ENCODE measurements around the gene MDP1. TPM values are rescaled to one million over a fixed set of nuclear protein-coding genes. Genes with fewer than 3 reads are reported as not detected.

Gene MDP1
- total RNA-seq, 1 donor from 2014 or later, result 16.6 TPM

DNA sequence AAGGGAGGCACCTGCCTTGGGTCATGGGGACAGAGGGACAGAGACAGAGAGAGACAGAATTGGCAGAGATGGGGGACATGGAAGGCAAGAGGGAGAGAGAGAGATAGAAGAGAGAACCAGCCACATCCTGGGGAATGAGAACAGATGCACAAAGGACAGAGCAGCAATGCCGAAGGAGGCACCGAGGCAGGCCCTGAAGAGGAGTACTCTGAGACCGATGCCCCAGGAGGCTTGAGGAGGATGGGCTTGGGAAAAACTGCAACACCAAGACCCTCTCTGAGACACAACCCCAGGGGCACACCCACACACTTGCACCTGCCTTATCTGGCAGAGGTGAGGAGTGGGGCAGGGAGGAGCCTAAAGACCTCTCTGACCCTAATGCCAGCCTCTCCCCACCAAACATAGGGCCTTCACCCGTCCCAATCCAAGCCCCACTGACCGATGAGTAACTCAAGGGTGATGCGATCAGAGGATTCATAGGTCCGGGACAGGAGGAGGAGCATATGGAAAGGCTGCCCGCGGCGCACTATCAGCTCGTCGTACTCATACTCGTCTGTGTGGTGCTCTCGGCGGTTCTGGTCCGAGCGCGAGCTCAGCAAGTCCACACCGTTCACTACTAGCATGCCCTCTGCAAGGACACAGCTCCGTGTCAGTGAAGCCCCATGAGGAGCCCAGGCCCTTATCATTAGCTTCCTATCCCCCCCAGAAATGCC is 45.5 kb upstream of the MDP1 start:
- Histone ChIP-seq H3K9me3 (replicated peaks) (no peaks in the 10 kb centered on the region), H3K36me3 (peaks cover 11% of the 10 kb centered on the region)
- TF ChIP-seq, protein P1, sequence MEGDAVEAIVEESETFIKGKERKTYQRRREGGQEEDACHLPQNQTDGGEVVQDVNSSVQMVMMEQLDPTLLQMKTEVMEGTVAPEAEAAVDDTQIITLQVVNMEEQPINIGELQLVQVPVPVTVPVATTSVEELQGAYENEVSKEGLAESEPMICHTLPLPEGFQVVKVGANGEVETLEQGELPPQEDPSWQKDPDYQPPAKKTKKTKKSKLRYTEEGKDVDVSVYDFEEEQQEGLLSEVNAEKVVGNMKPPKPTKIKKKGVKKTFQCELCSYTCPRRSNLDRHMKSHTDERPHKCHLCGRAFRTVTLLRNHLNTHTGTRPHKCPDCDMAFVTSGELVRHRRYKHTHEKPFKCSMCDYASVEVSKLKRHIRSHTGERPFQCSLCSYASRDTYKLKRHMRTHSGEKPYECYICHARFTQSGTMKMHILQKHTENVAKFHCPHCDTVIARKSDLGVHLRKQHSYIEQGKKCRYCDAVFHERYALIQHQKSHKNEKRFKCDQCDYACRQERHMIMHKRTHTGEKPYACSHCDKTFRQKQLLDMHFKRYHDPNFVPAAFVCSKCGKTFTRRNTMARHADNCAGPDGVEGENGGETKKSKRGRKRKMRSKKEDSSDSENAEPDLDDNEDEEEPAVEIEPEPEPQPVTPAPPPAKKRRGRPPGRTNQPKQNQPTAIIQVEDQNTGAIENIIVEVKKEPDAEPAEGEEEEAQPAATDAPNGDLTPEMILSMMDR (IDR thresholded peaks at IDR 0.05; ENCODE audit: borderline replicate concordance), result no peak

DNA sequence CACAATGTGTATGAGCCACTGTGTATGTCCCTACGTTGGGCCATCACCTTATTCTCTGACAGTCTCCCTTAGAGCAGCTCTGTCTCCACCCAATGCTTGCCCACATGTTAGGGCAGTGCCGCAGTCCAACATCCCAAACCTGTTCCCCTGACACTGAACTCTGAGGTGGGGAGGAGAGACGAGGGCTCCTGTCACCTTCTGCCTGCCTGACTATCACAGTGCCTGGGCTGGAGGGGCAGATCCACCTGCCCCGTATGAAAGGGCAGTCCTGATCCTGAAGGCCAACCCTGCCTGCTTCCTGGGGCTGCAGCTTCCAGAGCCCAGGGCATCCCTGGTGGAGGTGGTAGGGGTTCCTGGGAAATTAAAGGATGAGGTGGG is 44.9 kb upstream of the MDP1 start:
- no peaks in the 10 kb centered on the region for H3K9me3 ChIP-seq (replicated peaks)
- H3K36me3 ChIP-seq, result peaks cover 4% of the 10 kb centered on the region
- H3K27ac ChIP-seq (replicated peaks), result no peak overlapping the region
- no peak overlapping the region for H3K4me3 ChIP-seq
- TF ChIP-seq, protein P1 (IDR thresholded peaks at IDR 0.05; ENCODE audit: borderline replicate concordance), result no peak
- intact Hi-C loops (cut with micrococcal nuclease), result no loop called here
- no peaks in the 10 kb centered on the region for H3K4me1 ChIP-seq
- no peaks in the 10 kb centered on the region for H3K27me3 ChIP-seq (ENCODE audit: low read depth)
- DNase-seq, result no peak

More for the DNA sequence above, 45.5 kb upstream of the MDP1 start:
- no peak overlapping the region for H3K4me3 ChIP-seq
- intact Hi-C loops (cut with micrococcal nuclease), result no loop called here
- DNase-seq, result no peak
- no peak overlapping the region for H3K27ac ChIP-seq (replicated peaks)
- no peaks in the 10 kb centered on the region for H3K27me3 ChIP-seq (ENCODE audit: low read depth)
- no peaks in the 10 kb centered on the region for H3K4me1 ChIP-seq

DNA sequence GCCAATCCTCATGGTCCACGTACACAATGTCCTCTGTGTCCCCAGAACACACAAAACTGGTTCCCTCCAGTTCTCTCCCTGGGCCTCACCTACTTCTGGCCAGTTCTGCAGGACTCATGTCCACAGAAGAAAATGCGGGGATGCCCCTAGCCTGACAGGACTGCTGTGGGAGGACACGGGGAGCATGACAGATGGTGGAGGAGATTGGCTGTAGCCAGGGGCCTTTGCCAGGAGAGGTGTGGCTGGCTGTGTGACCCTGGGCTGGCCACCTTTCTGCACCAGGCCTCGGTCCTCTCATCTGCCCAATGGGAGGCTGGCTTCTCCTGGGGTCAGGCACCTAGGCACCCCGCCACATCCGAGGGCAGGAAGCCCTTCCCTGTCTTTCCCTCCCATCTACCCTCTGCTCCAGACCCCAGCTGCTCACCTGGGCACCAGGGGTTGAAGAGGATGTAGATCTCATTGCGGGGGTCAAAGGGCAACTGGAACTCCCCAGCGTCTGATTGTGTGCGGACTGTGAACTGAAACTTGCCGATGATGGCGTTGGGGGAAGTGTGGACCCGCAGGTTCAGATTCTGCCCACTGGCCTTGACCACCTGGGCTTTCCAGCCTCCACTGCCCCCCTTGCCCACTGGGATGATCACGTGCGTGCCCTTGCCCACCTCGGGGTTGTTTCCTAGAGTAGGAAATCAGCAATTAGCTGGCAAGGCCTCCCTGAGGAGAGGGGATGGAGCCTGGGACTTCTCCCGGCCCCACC is 44.3 kb upstream of the MDP1 start:
- Histone ChIP-seq H3K4me1 (no peaks in the 10 kb centered on the region), H3K27ac (replicated peaks) (no peak overlapping the region), H3K4me3 (no peak overlapping the region), H3K27me3 (ENCODE audit: low read depth) (no peaks in the 10 kb centered on the region), H3K9me3 (replicated peaks) (no peaks in the 10 kb centered on the region), H3K36me3 (no peaks in the 10 kb centered on the region)
- intact Hi-C loops (cut with micrococcal nuclease), result no loop called here
- DNase-seq, result no peak
- TF ChIP-seq, protein P1 (IDR thresholded peaks at IDR 0.05; ENCODE audit: borderline replicate concordance), result no peak

DNA sequence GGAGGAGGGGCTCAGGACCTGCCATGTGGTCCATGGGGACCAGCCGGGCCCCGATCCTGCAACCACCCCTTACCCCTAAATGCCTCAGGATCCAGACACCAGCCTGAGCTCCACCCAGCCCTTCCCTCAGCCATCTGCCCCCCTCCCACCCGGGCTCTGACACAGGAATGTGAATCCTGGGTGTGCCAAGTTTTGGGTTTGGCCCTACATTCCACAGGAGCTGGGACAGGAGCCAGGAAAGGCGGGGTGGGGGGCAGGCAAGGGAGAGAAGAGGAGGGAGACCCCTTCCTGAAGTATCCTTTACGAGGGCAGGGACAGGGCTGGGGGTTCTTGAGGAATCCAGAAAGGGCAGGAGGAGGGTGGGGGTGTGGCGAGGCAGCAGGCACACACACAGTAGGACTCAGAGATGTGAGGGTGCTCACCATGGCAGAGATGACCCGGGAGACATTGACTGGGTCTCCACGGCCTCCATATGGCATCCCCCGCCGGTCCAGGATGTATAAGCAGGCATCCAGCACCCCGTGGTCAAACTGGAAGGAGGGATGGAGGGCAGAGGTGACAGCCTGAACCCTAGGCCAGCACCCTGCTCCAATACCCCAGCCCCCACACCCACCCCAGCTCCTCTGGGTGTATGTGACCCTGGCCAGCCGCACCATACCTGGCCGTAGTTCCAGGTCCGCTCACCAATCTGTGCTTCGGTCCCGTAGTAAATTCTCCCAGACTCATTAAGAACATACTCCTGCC is 43.6 kb upstream of the MDP1 start:
- intact Hi-C loops (cut with micrococcal nuclease), result no loop called here
- Histone ChIP-seq H3K36me3 (no peaks in the 10 kb centered on the region), H3K27me3 (ENCODE audit: low read depth) (no peaks in the 10 kb centered on the region), H3K27ac (replicated peaks) (no peak overlapping the region), H3K4me1 (no peaks in the 10 kb centered on the region), H3K9me3 (replicated peaks) (no peaks in the 10 kb centered on the region), H3K4me3 (no peak overlapping the region)
- no peak for DNase-seq
- TF ChIP-seq, protein P1 (IDR thresholded peaks at IDR 0.05; ENCODE audit: borderline replicate concordance), result no peak

DNA sequence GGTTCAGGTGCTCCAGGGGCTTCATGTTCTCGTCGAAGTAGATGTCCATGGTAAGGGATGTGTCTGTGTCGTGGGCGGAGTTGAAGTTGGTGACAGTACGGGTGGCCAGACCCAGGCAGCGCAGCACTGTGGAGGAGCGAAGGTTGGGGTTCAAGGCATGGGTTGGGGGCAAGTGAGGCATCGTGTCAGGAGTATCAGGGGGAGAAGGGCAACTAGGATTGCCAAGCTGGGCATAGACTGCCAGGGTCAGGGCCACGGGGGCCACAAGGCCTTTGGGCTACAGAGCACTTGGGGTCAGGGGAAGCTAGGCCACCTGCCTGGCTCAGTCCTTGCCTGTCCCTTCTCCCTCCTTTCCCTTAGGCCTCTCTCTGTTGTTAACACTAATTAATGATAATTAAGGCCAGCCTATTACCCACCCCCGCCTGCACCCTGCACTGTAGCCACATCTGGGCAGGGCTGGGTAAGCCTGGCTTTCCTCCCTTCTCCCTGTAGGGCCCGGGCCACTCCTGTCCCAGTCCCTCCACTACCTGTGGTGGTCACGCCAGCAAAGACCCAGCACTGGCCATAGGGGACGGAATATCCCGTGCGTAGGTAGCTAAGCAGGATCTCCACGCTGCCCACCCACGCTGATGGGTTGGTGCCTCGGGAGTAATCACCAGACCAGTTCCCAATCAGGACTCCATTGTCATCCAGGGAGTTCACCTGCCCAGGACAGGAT is 42.8 kb upstream of the MDP1 start:
- no peaks in the 10 kb centered on the region for H3K36me3 ChIP-seq
- DNase-seq, result no peak
- no peaks in the 10 kb centered on the region for H3K4me1 ChIP-seq
- H3K27me3 ChIP-seq (ENCODE audit: low read depth), result no peaks in the 10 kb centered on the region
- intact Hi-C loops (cut with micrococcal nuclease), result no loop called here
- H3K4me3 ChIP-seq, result no peak overlapping the region
- H3K9me3 ChIP-seq (replicated peaks), result no peaks in the 10 kb centered on the region
- TF ChIP-seq, protein P1 (IDR thresholded peaks at IDR 0.05; ENCODE audit: borderline replicate concordance), result no peak
- H3K27ac ChIP-seq (replicated peaks), result no peak overlapping the region
